Spleen (tissue), 7 donors: ENCODE results near the gene PLCB1.

Source experiments
- CTCF ChIP-seq, 11 experiments: fragments of 200-600 bp in 7 of 11; fragments of 450-650 bp in 4 of 11; sonication (generic) in 4 of 11; IDR thresholded peaks in 8 of 11; conservative IDR thresholded peaks in 3 of 11; 1 replicate in 7 of 11; 2 replicates in 4 of 11; pipeline versions ENCODE4 v1.4.0 to v1.8.0; 2016 to 2021; ENCODE audit warnings: antibody characterized with exemption in 11 of 11, inconsistent platforms in 4 of 11, mild to moderate bottlenecking in 1 of 11
- POLR2A ChIP-seq, 3 donors: fragments of 450-650 bp; IDR thresholded peaks; one replicate each; pipeline ENCODE4 v1.5.1; 2017; ENCODE audit warnings: antibody characterized with exemption in 3 of 3, mild to moderate bottlenecking in 1 of 3
- POLR2AphosphoS5 ChIP-seq, 3 donors: sonication (generic); formaldehyde crosslinking; IDR thresholded peaks; one replicate each; pipeline ENCODE4 v1.5.1; 2017; ENCODE audit warnings: antibody characterized with exemption in 3 of 3
- donor health status: DM: no; HTN: no; CAD: no; lungs with moderate emphysema.
- donor health status: DM: no; HTN: no; CAD: no.
- donor health status: DM: no; HTN: no; CAD: no.

GRCh38 chr20:8721098-8721497 is 589.0 kb downstream of the PLCB1 start:
- TF ChIP-seq CTCF (IDR thresholded peaks at IDR 0.05 in 8 of 11, conservative IDR thresholded peaks at IDR 0.05 in 3 of 11), result peak; percentile 17 to 76 (median 59)
- TF ChIP-seq POLR2AphosphoS5 (IDR thresholded peaks at IDR 0.05), result no peak
- TF ChIP-seq POLR2A (IDR thresholded peaks at IDR 0.05), result no peak
